Gastroesophageal sphincter (tissue), 4 donors: ENCODE data around the gene HLA-DOA. TPM values are rescaled to one million over a fixed set of nuclear protein-coding genes. Genes with fewer than 3 reads are reported as not detected.

ENCODE experiments used
- ATAC-seq: fragments of 150-250 bp; one replicate; pipeline ENCODE4 v1.9.1; 2016; ENCODE audit warnings: mild to moderate bottlenecking, moderate library complexity
- H3K27ac ChIP-seq, 4 donors: fragments of 200-600 bp; sonication (generic) in 3 of 4; 1 replicate in 3 of 4; 2 replicates in 1 of 4; pipeline ENCODE4 v1.5.1; 2016 to 2019
- H3K27me3 ChIP-seq: fragments of 200-600 bp; sonication (generic); one replicate; pipeline ENCODE4 v1.5.1; 2019
- H3K36me3 ChIP-seq, 2 donors: fragments of 200-600 bp; sonication (generic); one replicate each; pipeline ENCODE4 v1.5.1; 2019; ENCODE audit warnings: control low read depth in 1 of 2
- H3K4me1 ChIP-seq, 3 donors: fragments of 200-600 bp; sonication (generic); 1 replicate in 2 of 3; 2 replicates in 1 of 3; pipeline ENCODE4 v1.5.1; 2016 to 2019; ENCODE audit warnings: control low read depth in 2 of 3
- H3K4me3 ChIP-seq, 2 donors: fragments of 200-600 bp; sonication (generic); one replicate each; pipeline ENCODE4 v1.5.1; 2019; ENCODE audit warnings: mild to moderate bottlenecking in 1 of 2, moderate library complexity in 1 of 2
- H3K9me3 ChIP-seq, 3 donors: fragments of 200-600 bp; sonication (generic); one replicate each; pipeline ENCODE4 v1.5.1; 2017 to 2019; ENCODE audit warnings: control low read depth in 2 of 3
- CTCF ChIP-seq, 4 experiments: fragments of 200-600 bp in 2 of 4; fragments of 450-650 bp in 2 of 4; sonication (generic) in 1 of 4; IDR thresholded peaks; one replicate each; pipeline ENCODE4 v1.5.1; 2017 to 2019; ENCODE audit warnings: antibody characterized with exemption in 4 of 4, mild to moderate bottlenecking in 2 of 4, moderate library complexity in 2 of 4
- EP300 ChIP-seq: sonication (generic); formaldehyde crosslinking; IDR thresholded peaks from one replicate; pipeline ENCODE4 v1.6.1; 2017; ENCODE audit warnings: antibody characterized with exemption, mild to moderate bottlenecking
- POLR2A ChIP-seq, 2 donors: fragments of 450-650 bp; IDR thresholded peaks; one replicate each; pipeline ENCODE4 v1.6.1; 2017; ENCODE audit warnings: antibody characterized with exemption in 2 of 2, mild to moderate bottlenecking in 2 of 2, moderate library complexity in 1 of 2
- POLR2AphosphoS5 ChIP-seq: sonication (generic); formaldehyde crosslinking; IDR thresholded peaks from one replicate; pipeline ENCODE4 v1.6.1; 2017; ENCODE audit warnings: antibody characterized with exemption
- WGBS, 2 donors: methylation state at CpG; one replicate each; pipeline ENCODE4 v1.1.5; 2018; ENCODE audit warnings: low coverage in 1 of 2; 5-methylcytosine and 5-hydroxymethylcytosine counted together
- total RNA-seq, 4 donors: library from RNA; depleted of rRNA; stranded (reverse); fragments of >200 nt; gene quantifications; one replicate each; pipeline ENCODE4 v1.1.0, GENCODE V29; 2016

The HLA-DOA gene
- total RNA-seq, 4 donors from 2014 or later = 1.1 to 4.4 (median 1.8) TPM

GRCh38 chr6:33021917-33022316, 12.5 kb upstream of the HLA-DOA start:
- H3K4me1 ChIP-seq = peaks cover 0 to 23% (median 7%) of the 10 kb centered on the region in 3 donors
- peaks cover 6% of the 10 kb centered on the region for H3K27me3 ChIP-seq
- no peaks in the 10 kb centered on the region for H3K9me3 ChIP-seq
- no peak for ATAC-seq
- TF ChIP-seq EP300 (no peak), POLR2AphosphoS5 (no peak), CTCF (IDR thresholded peaks at IDR 0.05) (no peak), POLR2A (IDR thresholded peaks at IDR 0.05) (no peak)
- 100% methylated on average over 1 of the region's 11 CpGs; no CpG with 5 or more reads in 1 of the 2 donors for WGBS, 2 donors
- H3K36me3 ChIP-seq = no peaks in the 10 kb centered on the region
- H3K4me3 ChIP-seq = no peak overlapping the region
- H3K27ac ChIP-seq = no peak overlapping the region

GRCh38 chr6:33019372-33019771, 10.0 kb upstream of the HLA-DOA start:
- peaks cover 0 to 36% (median 7%) of the 10 kb centered on the region in 3 donors for H3K4me1 ChIP-seq
- peak overlapping the region in 1 of 2 donors; percentile 28 for H3K4me3 ChIP-seq
- no peaks in the 10 kb centered on the region for H3K36me3 ChIP-seq
- peak overlapping the region; percentile 24 to 76 (median 74) for H3K27ac ChIP-seq
- H3K27me3 ChIP-seq = peaks cover 15% of the 10 kb centered on the region
- ATAC-seq = no peak
- no peaks in the 10 kb centered on the region for H3K9me3 ChIP-seq
- no peak for TF ChIP-seq CTCF (IDR thresholded peaks at IDR 0.05)
- no peak for TF ChIP-seq EP300
- TF ChIP-seq POLR2A (IDR thresholded peaks at IDR 0.05) = no peak
- no peak for TF ChIP-seq POLR2AphosphoS5

GRCh38 chr6:33018904-33019303, 9.5 kb upstream of the HLA-DOA start:
- peak overlapping the region; percentile 24 to 76 (median 74) for H3K27ac ChIP-seq
- peaks cover 0 to 36% (median 7%) of the 10 kb centered on the region in 3 donors for H3K4me1 ChIP-seq
- H3K9me3 ChIP-seq = no peaks in the 10 kb centered on the region
- no peaks in the 10 kb centered on the region for H3K36me3 ChIP-seq
- WGBS, 2 donors = 20 to 26% methylated on average over 6 of the region's 6 CpGs
- peak overlapping the region in 1 of 2 donors; percentile 28 for H3K4me3 ChIP-seq
- ATAC-seq = peak; percentile 88
- TF ChIP-seq POLR2A (IDR thresholded peaks at IDR 0.05) (no peak), EP300 (no peak), CTCF (IDR thresholded peaks at IDR 0.05) (no peak), POLR2AphosphoS5 (peak; percentile 44)
- H3K27me3 ChIP-seq = peaks cover 20% of the 10 kb centered on the region

- no peak for ATAC-seq
- H3K4me3 ChIP-seq = no peak overlapping the region
- H3K27me3 ChIP-seq = peaks cover 25% of the 10 kb centered on the region
- H3K9me3 ChIP-seq = no peaks in the 10 kb centered on the region
- no peaks in the 10 kb centered on the region for H3K36me3 ChIP-seq
- no peak for TF ChIP-seq EP300
- H3K4me1 ChIP-seq = peaks cover 0 to 36% (median 7%) of the 10 kb centered on the region in 3 donors
- peak overlapping the region in 3 of 4 donors; percentile 71 to 76 (median 76) for H3K27ac ChIP-seq
Measured at GRCh38 chr6:33018418-33018817, 9.0 kb upstream of the HLA-DOA start.

- Histone ChIP-seq H3K9me3 (no peaks in the 10 kb centered on the region), H3K27ac (peak overlapping the region in 3 of 4 donors; percentile 9 to 76 (median 71)), H3K4me1 (peaks cover 0 to 36% (median 7%) of the 10 kb centered on the region in 3 donors), H3K27me3 (peaks cover 28% of the 10 kb centered on the region), H3K4me3 (no peak overlapping the region), H3K36me3 (no peaks in the 10 kb centered on the region)
- TF ChIP-seq POLR2AphosphoS5 = no peak
- no peak for ATAC-seq
- WGBS, 2 donors = 58 to 83% methylated on average over 2 to 3 of the region's 3 CpGs
Measured at GRCh38 chr6:33017694-33018353, 8.4 kb upstream of the HLA-DOA start.

GRCh38 chr6:33017018-33017417, 7.6 kb upstream of the HLA-DOA start:
- peaks cover 0 to 36% (median 7%) of the 10 kb centered on the region in 3 donors for H3K4me1 ChIP-seq
- no peak overlapping the region for H3K4me3 ChIP-seq
- H3K9me3 ChIP-seq = no peaks in the 10 kb centered on the region
- no peaks in the 10 kb centered on the region for H3K36me3 ChIP-seq
- ATAC-seq = no peak
- 65 to 71% methylated on average over 4 of the region's 4 CpGs for WGBS, 2 donors
- TF ChIP-seq EP300 = no peak
- TF ChIP-seq POLR2A (IDR thresholded peaks at IDR 0.05) = no peak
- no peak for TF ChIP-seq CTCF (IDR thresholded peaks at IDR 0.05)
- no peak for TF ChIP-seq POLR2AphosphoS5
- no peak overlapping the region for H3K27ac ChIP-seq
- H3K27me3 ChIP-seq = peaks cover 36% of the 10 kb centered on the region
